KMS-11 (cell line): Measurements from ENCODE around the gene NGB.

Experiments used
- H2AFZ ChIP-seq: fragments of 200-600 bp; sonication (generic); 2 replicates; pipeline ENCODE4 v1.6.1; 2016; ENCODE audit warnings: antibody characterized with exemption, mixed run types, low read depth
- H3K27ac ChIP-seq: fragments of 200-600 bp; sonication (generic); 2 replicates; pipeline ENCODE4 v1.6.1; 2016; ENCODE audit warnings: mild to moderate bottlenecking, mixed run types
- H3K27me3 ChIP-seq: fragments of 200-600 bp; sonication (generic); 2 replicates; pipeline ENCODE4 v1.6.1; 2017; ENCODE audit warnings: mild to moderate bottlenecking, low read depth, mixed run types, moderate library complexity; ENCODE audit not compliant: insufficient read depth
- H3K36me3 ChIP-seq: fragments of 200-600 bp; sonication (generic); 2 replicates; pipeline ENCODE4 v1.6.1; 2017; ENCODE audit warnings: mild to moderate bottlenecking, mixed run types; ENCODE audit not compliant: insufficient read depth
- H3K4me1 ChIP-seq: fragments of 200-600 bp; sonication (generic); 2 replicates; pipeline ENCODE4 v1.6.1; 2016; ENCODE audit warnings: mild to moderate bottlenecking, low read depth, mixed run types; ENCODE audit not compliant: poor library complexity, severe bottlenecking
- H3K4me2 ChIP-seq: fragments of 200-600 bp; sonication (generic); 2 replicates; pipeline ENCODE4 v1.7.0; 2016; ENCODE audit warnings: mild to moderate bottlenecking, mixed run types
- H3K4me3 ChIP-seq: fragments of 200-600 bp; sonication (generic); IDR thresholded peaks from 2 replicates; pipeline ENCODE4 v1.6.1; 2017; ENCODE audit warnings: low read depth, low read length, mixed read lengths; ENCODE audit not compliant: insufficient read depth
- H3K79me2 ChIP-seq: fragments of 200-600 bp; sonication (generic); 2 replicates; pipeline ENCODE4 v1.6.1; 2016; ENCODE audit warnings: low read depth, mixed run types; ENCODE audit not compliant: insufficient read depth
- H3K9ac ChIP-seq: fragments of 200-600 bp; sonication (generic); 2 replicates; pipeline ENCODE4 v1.6.1; 2016; ENCODE audit warnings: mild to moderate bottlenecking, mixed run types
- H4K20me1 ChIP-seq: fragments of 200-600 bp; sonication (generic); 2 replicates; pipeline ENCODE4 v1.6.1; 2016; ENCODE audit warnings: mild to moderate bottlenecking, mixed run types; ENCODE audit not compliant: insufficient read depth
- TF ChIP-seq, protein P1 (sequence below): fragments of 200-600 bp; sonication (generic); conservative IDR thresholded peaks from 2 replicates; pipeline ENCODE4 v1.6.1; 2017; ENCODE audit warnings: low read depth, mild to moderate bottlenecking, antibody characterized with exemption, low read length, moderate library complexity, mixed read lengths

NGB gene

DNA sequence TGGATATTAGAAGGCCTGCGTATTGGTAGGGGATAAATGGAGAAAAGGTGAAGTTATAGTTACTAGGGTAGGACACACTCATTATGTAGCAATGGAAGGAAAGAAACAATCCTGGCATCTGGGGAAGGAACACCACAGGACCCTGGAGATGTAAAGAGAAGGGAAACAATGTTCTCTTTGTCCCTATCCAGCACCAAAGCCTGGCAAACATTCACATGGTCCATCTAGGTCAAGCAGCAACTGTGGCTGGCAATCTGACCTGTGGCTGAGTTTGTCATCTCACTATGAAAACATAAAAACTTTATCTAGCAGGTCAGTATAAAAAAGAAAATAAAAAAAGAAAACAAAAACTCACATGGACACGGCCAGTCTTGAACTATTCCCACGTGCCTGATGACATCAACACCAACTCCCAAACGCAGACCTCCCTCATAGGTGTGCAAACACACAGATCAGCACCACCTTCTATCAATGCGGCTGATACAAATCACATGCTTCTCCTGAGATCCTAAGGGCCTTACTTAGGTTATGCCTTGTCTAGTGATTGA, 47.1 kb upstream of the NGB start:
- no peaks in the 10 kb centered on the region for H4K20me1 ChIP-seq
- H3K27me3 ChIP-seq: no peaks in the 10 kb centered on the region
- no peak overlapping the region for H3K27ac ChIP-seq
- H3K79me2 ChIP-seq: no peaks in the 10 kb centered on the region
- TF ChIP-seq, protein P1, sequence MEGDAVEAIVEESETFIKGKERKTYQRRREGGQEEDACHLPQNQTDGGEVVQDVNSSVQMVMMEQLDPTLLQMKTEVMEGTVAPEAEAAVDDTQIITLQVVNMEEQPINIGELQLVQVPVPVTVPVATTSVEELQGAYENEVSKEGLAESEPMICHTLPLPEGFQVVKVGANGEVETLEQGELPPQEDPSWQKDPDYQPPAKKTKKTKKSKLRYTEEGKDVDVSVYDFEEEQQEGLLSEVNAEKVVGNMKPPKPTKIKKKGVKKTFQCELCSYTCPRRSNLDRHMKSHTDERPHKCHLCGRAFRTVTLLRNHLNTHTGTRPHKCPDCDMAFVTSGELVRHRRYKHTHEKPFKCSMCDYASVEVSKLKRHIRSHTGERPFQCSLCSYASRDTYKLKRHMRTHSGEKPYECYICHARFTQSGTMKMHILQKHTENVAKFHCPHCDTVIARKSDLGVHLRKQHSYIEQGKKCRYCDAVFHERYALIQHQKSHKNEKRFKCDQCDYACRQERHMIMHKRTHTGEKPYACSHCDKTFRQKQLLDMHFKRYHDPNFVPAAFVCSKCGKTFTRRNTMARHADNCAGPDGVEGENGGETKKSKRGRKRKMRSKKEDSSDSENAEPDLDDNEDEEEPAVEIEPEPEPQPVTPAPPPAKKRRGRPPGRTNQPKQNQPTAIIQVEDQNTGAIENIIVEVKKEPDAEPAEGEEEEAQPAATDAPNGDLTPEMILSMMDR: no peak
- no peak overlapping the region for H3K9ac ChIP-seq
- H3K4me3 ChIP-seq: no peak overlapping the region
- H3K4me1 ChIP-seq: peaks cover 5% of the 10 kb centered on the region
- no peak overlapping the region for H2AFZ ChIP-seq
- H3K4me2 ChIP-seq: no peak overlapping the region
- no peaks in the 10 kb centered on the region for H3K36me3 ChIP-seq

DNA sequence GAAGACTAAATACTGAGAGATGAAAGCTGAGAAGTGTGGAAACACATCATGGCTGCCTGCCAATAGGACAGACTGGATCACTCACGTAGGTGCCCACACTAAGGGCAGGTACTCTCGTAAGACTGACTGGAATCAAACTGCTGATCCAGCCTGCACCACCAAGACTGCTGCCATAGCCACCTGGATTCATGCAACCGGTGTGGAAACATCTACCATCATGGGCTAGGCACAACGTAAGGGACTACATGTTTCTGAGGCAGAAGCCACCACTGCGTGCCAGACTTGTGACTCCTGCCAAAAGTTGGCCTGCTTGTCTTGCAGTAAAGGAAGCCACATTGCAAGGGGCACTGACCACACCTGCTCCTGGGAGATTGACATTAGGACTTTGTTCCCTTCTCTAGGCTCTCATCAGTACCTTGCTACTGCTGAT, 45.9 kb upstream of the NGB start:
- Histone ChIP-seq H3K4me3 (no peak overlapping the region), H3K27ac (no peak overlapping the region), H3K27me3 (no peaks in the 10 kb centered on the region), H2AFZ (no peak overlapping the region), H3K9ac (no peak overlapping the region), H3K36me3 (no peaks in the 10 kb centered on the region), H3K4me2 (no peak overlapping the region), H3K79me2 (no peaks in the 10 kb centered on the region), H4K20me1 (no peaks in the 10 kb centered on the region), H3K4me1 (peaks cover 5% of the 10 kb centered on the region)
- TF ChIP-seq, protein P1: no peak

DNA sequence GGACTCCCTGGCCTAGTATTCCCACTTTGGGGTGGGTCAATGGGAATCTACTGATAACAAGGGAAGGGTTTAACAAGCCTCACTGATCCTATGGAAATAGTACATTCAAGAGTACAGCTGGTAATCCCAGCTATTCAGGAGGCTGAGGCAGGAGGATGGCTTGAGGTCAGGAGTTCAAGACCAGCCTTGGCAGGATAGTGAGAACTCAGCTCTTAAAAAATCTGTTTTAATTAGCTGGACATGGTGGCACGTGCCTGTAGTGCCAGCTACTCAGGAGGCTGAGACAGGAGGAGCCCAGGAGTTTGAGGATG, 45.1 kb upstream of the NGB start:
- Histone ChIP-seq H3K4me3 (no peak overlapping the region), H3K79me2 (no peaks in the 10 kb centered on the region), H3K36me3 (no peaks in the 10 kb centered on the region), H4K20me1 (no peaks in the 10 kb centered on the region), H3K4me1 (peaks cover 5% of the 10 kb centered on the region), H3K27ac (no peak overlapping the region), H2AFZ (no peak overlapping the region), H3K9ac (no peak overlapping the region), H3K27me3 (no peaks in the 10 kb centered on the region), H3K4me2 (no peak overlapping the region)
- TF ChIP-seq, protein P1: no peak

DNA sequence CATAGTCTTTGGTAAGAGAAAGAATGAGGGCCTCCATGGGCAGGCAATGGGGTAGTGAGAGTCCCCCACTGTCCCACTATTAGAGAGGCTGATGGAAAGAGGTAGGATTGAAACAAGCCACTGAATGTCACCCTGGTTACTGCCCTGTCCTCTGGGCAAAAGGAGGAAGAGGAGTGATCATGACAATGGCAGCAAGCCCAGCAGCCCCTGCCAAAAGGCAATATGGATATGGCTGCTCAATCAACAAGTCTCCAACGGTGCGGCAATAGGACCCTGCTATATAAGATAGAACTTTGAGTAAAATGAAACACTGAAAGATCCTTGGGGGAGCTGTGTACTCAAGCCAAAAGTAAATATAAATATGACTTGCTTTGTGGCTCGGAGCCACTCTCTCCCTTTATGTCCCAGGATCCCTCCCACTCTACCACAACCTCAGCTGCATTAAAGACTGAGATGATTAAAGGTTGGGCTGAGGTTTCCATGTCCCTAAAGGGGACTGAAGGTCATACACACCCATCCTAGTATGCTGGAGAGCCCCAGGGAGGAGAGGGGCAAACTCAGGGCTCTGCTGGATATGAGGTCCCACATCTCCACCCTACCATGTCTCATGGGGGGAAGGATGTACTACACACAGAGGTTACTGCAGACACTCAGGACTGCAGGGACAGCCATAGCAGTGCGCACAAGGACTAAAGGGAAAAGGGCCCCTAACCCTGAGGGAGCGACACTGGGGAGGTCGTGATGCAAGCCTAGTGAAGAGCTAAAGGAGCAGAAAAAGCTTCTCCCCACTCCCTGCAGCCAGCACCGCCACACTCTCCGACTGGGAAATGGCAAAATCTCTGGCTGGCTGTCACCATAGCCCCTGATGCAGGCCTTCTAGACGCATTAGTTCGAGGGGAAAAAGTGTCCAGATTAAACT, 43.8 kb upstream of the NGB start:
- H3K4me3 ChIP-seq: no peak overlapping the region

More for the DNA sequence above, 43.8 kb upstream of the NGB start:
- H3K27ac ChIP-seq: no peak overlapping the region
- no peaks in the 10 kb centered on the region for H3K27me3 ChIP-seq
- peaks cover 4% of the 10 kb centered on the region for H3K4me1 ChIP-seq
- no peak overlapping the region for H3K4me2 ChIP-seq
- H3K36me3 ChIP-seq: no peaks in the 10 kb centered on the region
- H2AFZ ChIP-seq: no peak overlapping the region
- TF ChIP-seq, protein P1: no peak
- H3K79me2 ChIP-seq: no peaks in the 10 kb centered on the region
- H4K20me1 ChIP-seq: no peaks in the 10 kb centered on the region
- H3K9ac ChIP-seq: no peak overlapping the region
